KOPT-K1 (cell line): ENCODE measurements around the gene RFC3.

Experiments
- H3K27ac ChIP-seq: fragments of 200-600 bp; sonication (generic); 2 replicates; pipeline ENCODE4 v1.5.1; 2016; ENCODE audit warnings: antibody characterized with exemption, mild to moderate bottlenecking, low read depth, low read length; ENCODE audit not compliant: poor library complexity, severe bottlenecking
- H3K36me3 ChIP-seq: fragments of 200-600 bp; sonication (generic); 2 replicates; pipeline ENCODE4 v1.5.1; 2017; ENCODE audit warnings: antibody characterized with exemption, mild to moderate bottlenecking, low read length, moderate library complexity; ENCODE audit not compliant: insufficient read depth
- H3K9me3 ChIP-seq: fragments of 200-600 bp; sonication (generic); 2 replicates; pipeline ENCODE4 v1.5.1; 2017; ENCODE audit warnings: antibody characterized with exemption, low read length, mild to moderate bottlenecking; ENCODE audit not compliant: insufficient read depth, poor library complexity, severe bottlenecking

RFC3 gene

DNA sequence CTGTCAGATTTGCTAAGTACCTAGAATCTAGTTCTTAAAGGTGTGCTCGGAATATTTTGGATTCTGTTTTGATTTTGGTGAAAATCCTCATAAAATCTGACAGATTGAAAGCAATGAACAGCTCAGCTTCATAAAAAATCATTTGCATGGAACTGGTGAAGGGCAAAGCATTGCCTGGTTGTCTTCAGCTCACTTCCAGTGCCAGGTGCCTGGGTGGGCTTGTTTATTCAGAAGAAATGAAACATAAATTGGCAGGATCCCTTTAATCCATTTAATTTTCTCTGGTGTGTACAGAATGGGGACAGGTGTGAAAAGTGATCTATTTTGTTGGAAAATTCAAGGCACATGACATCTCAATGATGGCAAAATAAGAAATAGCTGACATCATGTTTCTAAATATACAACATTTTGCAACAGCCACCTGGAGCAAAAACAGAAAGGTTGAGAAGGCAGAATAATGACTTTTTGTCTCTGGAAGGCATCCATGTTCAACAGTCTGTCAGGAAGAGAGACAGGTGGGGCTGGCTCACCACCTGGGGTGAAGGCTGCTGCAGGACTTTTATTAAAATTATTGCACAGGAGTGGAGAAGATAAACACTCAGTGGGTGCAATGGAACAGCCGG is 52.2 kb downstream of the RFC3 start:
- H3K27ac ChIP-seq = no peak overlapping the region

DNA sequence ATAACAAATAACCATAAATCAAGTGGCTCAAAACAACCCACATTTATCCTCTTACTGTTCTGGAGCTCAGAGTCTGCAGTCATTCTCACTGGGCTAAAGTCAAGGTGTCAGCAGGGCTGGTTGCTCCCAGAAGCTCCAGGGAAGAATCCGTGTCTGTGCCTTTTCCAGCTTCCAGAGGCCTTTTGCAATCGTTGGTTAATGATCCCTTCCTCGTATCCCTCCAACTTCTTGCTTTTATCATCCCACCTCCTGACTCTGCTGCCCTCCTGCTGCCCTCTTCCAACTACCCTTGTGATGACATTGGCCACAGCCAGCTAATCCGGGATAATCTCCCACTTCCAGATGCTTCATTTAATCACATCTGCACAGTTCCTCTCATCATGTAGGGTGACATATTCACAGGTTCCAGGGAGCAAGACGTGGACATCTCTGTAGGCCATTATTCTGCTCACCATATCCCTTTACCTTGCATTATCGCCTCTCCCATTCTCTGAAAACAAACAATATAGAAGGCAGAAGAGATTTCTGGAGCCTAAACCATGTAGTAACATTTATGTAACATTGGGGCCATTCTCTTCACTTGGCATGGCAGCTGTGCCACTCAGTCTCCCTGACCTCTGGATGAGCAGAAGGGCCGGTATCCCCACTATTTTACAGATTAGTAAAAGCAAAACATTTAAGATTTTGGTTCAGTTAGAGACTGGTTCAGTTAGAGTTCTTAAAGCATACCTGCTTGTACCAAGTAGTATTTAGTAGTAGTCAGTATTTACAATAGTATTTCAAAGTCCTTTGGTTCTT is 53.5 kb downstream of the RFC3 start:
- no peak overlapping the region for H3K27ac ChIP-seq
- H3K9me3 ChIP-seq = no peaks in the 10 kb centered on the region
- peaks cover 13% of the 10 kb centered on the region for H3K36me3 ChIP-seq

More for the DNA sequence above, 52.2 kb downstream of the RFC3 start:
- no peaks in the 10 kb centered on the region for H3K9me3 ChIP-seq
- H3K36me3 ChIP-seq = peaks cover 13% of the 10 kb centered on the region

DNA sequence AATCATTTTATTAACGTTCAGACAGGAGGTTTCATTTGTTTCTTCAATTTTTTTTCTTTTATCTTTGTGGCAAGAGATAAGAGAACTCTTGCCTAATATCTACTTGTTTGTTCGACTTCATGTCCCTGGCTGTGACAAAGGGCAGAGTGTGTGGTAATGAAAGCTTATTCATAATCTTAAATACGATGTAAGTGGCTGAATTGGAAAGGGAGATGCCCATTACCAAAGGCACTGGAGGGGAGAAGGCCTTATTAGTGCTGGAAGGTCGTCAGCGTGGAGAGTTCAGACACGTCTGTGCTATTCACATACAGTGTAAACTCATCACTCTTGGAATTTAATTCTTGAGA is 54.0 kb downstream of the RFC3 start:
- H3K9me3 ChIP-seq = no peaks in the 10 kb centered on the region
- H3K36me3 ChIP-seq = peaks cover 13% of the 10 kb centered on the region
- no peak overlapping the region for H3K27ac ChIP-seq

DNA sequence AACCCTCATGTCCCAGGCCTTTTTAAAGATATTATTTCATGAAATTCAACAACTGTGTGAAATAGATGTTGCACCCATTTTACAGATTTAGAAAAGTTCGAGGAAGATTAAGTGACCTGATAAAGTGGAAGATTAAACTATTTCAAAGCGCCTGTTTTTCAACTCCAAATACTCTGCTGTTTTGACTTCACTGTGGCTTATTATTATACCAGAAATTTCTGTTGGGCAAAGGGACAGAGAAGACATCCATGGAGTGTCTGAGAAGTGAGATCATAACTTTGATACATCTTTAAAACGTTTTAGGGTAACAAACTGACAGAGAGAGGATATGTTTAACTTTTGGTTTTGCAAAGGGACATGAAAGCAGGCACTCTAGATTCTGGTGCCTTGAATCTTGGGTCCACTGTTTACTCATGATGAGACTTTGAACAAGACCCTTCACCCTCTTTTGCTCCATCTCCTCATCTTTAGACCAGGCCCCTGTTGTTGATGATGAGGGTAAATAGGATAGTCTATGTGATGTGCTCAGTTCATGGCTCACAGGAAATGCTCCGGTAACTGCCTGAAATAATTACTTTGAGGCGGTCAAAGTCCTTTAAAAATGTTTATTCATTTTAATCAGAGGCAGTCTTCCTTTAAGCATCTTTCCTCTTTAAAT is 55.4 kb downstream of the RFC3 start:
- Histone ChIP-seq H3K36me3 (no peaks in the 10 kb centered on the region), H3K27ac (no peak overlapping the region), H3K9me3 (no peaks in the 10 kb centered on the region)

DNA sequence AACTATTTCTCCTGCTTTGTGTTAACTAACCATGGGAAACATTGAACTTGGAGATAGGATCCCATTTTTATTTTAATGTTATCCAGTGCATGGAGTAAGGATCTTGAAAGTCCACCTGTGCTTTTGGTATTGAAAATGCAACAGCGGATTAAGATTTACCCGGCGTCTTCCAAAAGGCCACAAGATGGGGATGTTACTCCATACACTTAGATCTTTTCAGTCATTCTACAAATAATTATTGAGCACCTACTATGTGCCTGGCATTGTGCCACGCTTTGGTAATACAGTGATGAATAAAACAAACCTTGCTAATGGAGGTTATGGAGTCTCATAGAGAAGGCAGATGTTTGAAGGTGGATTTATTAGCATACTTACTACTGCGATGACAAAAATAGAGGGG is 56.9 kb downstream of the RFC3 start:
- H3K27ac ChIP-seq = no peak overlapping the region

DNA sequence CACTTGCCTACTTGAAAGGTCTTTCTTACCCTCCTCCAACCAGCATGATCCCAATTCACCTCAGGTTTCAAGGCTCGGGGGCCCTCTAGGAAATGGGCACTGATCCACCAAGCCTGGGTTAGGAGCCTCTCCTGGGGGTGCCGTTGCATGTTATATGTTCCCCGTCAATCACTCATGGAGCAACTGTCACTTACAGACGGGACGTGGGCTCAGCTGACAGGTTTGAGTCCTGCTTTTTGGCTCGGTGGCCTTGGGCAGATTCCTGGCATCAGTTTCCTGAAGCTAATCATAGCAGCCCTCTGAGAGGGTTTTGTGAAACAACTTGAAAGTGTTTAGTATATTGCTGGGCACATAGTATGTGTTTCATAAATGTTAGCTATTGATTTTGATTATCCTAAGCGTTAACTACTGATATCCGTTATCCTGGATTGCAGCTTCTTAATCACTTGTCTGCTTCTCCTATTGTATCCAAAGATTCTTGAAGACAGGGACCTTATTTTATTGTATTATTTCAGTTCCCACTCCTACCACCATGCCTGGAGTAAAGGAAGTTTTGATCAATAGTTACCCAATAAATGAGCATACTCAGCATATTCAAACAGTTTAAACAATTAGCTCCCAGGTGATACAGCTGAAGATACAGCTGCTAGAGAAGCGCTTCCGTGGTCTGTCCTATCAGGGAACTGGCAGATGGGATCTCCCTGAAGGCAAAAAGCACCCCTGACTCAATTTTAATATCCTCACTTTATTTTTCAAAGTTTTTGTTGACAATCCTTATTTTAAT is 57.9 kb downstream of the RFC3 start:
- Histone ChIP-seq H3K36me3 (peaks cover 5% of the 10 kb centered on the region; the same call in 1 of the 2 replicates), H3K9me3 (no peaks in the 10 kb centered on the region), H3K27ac (no peak overlapping the region)

More for the DNA sequence above, 56.9 kb downstream of the RFC3 start:
- Histone ChIP-seq H3K9me3 (no peaks in the 10 kb centered on the region), H3K36me3 (peaks cover 2% of the 10 kb centered on the region; the same call in 1 of the 2 replicates)

DNA sequence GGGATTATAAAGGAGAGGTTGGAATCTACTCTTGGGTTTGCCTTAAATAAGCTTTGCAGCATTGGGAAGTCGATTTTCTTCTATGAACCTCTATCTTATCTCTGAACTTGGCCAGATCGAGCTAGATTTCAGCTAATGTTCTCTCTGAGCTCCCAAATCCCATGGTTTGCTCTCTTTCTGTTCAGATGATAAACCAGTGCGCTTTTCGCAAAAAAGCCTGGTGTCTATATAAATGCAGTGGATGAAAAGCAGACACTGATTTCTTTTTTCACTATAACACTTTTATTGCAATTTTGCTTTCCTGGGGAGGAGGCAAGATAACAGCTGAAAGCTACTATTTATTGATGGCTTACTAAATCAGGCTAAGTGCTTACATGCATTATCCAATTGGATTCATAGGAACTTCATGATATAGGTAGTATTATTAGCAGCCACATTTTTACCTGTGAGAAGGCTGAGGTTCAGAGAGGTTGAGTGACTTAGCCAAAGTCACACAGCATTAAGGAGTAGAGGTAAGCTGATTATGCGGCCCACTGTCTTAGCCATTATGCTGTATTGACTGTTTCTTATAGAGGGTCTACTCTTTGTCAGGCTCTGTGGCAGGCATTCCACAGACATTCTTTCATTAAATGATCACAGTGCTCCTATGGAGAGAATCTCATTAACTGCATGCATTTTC is 58.9 kb downstream of the RFC3 start:
- Histone ChIP-seq H3K27ac (no peak overlapping the region), H3K9me3 (no peaks in the 10 kb centered on the region), H3K36me3 (peaks cover 5% of the 10 kb centered on the region; the same call in 1 of the 2 replicates)

DNA sequence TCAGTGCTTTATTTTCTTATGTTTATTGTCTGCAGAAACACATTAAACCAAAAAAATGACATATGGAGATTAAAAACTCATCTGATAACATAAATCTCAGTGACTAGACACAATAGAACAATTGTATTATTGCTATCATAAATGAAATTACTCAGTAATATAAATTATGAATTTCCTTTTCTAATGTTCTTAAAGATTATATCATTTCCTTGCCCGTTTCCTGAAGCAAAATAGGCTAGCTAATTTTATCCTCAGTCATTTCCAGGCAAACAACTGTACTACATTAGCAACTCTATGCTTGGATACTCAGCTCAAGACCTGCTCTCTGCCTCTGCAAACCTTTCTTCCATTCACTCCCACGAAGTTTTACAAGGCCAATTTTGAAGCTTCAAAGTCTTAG is 61.2 kb downstream of the RFC3 start:
- H3K9me3 ChIP-seq = no peaks in the 10 kb centered on the region
- H3K36me3 ChIP-seq = peaks cover 17% of the 10 kb centered on the region; the same call in 1 of the 2 replicates
- H3K27ac ChIP-seq = no peak overlapping the region

DNA sequence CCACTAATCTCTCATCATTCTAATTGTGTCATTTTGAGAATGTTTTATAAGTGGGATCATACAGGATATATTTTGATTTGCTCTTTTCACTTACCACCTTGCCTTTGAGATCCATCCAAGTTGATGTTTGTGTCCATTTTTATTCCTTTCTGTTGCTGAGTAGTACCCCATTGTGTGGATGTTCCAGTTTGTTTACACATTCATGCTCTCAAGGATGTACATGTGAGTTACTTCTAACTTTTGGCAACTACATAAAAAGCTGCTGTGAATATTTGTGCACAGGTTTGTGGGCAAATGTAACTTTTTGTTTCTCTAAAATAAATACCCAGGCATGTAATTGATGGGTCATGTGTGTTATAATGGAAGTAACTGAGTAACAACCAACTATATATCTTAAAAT is 64.9 kb downstream of the RFC3 start:
- Histone ChIP-seq H3K27ac (no peak overlapping the region), H3K9me3 (peaks cover 6% of the 10 kb centered on the region), H3K36me3 (peaks cover 17% of the 10 kb centered on the region; the same call in 1 of the 2 replicates)

DNA sequence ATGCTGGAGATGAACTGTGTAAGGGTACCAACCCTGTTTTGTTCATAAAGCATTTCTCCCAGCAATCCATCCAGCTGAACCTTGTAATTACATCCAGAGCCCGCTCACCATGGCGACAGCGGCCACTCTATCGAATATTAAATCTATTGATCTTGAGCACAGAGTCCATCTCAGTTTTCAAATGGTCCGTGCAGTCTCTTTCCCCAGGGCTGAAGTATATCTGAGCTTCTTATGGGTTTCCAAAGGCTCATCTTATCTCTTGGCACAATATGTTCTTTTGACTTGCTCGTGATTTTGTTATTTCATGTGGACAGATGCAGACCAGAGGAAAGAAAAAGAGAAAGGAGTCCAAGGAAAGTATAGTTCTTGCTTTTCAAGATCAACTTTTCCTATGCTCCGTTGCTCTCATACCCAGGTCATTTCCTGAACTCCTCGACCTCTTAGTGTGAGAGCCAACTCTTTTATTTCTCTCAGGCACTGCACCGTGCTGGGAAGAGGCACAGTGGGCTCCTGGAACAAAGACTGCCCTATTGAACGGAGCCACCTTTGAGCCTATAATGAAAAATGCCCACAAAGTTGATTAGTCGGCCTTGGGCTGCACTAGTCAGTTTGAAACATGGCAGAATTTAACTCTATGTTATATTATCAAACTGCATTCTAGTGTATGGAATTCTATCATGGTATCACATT is 66.7 kb downstream of the RFC3 start:
- Histone ChIP-seq H3K36me3 (peaks cover 21% of the 10 kb centered on the region; the same call in 1 of the 2 replicates), H3K27ac (no peak overlapping the region), H3K9me3 (peaks cover 10% of the 10 kb centered on the region)
